ENCODE data around the gene SAE1.

SAE1 gene

GRCh38 chr19:47228168-47228936, 97.7 kb downstream of the SAE1 start:
- DNase-seq (peak; percentile 44 to 56 (median 47)), ATAC-seq (replicated peaks) (peak; percentile 4)
- Mint-ChIP-seq H3K4me3 (no peak overlapping the region), H3K27me3 (no peaks in the 10 kb centered on the region), H3K4me1 (ENCODE audit: low read depth in 2 of 2) (peaks cover 24 to 30% of the 10 kb centered on the region in 2 donors), H3K27ac (no peak overlapping the region), H3K9me3 (no peaks in the 10 kb centered on the region), H3K36me3 (ENCODE audit: insufficient read depth) (peaks cover 45% of the 10 kb centered on the region)

- ATAC-seq (replicated peaks) (peak; percentile 3), DNase-seq (peak; percentile 40 to 50 (median 46))
- Mint-ChIP-seq H3K27me3 (no peaks in the 10 kb centered on the region), H3K9me3 (no peaks in the 10 kb centered on the region), H3K4me3 (no peak overlapping the region), H3K4me1 (ENCODE audit: low read depth in 2 of 2) (peaks cover 24 to 30% of the 10 kb centered on the region in 2 donors), H3K36me3 (ENCODE audit: insufficient read depth) (peaks cover 45% of the 10 kb centered on the region), H3K27ac (no peak overlapping the region)
Observed at GRCh38 chr19:47228937-47229675, 98.5 kb downstream of the SAE1 start.

- Mint-ChIP-seq H3K4me3 (no peak overlapping the region), H3K4me1 (ENCODE audit: low read depth in 2 of 2) (peaks cover 24 to 30% of the 10 kb centered on the region in 2 donors), H3K27ac (no peak overlapping the region), H3K9me3 (no peaks in the 10 kb centered on the region), H3K27me3 (no peaks in the 10 kb centered on the region), H3K36me3 (ENCODE audit: insufficient read depth) (peaks cover 44% of the 10 kb centered on the region)
- DNase-seq, result peak in 1 of 3 experiments; percentile 27
- ATAC-seq (replicated peaks), result no peak
Observed at GRCh38 chr19:47229676-47230053, 99.0 kb downstream of the SAE1 start.

GRCh38 chr19:47230054-47230920, 99.7 kb downstream of the SAE1 start:
- Mint-ChIP-seq H3K9me3 (no peaks in the 10 kb centered on the region), H3K36me3 (ENCODE audit: insufficient read depth) (peaks cover 38% of the 10 kb centered on the region), H3K27me3 (no peaks in the 10 kb centered on the region), H3K4me3 (peak overlapping the region in 1 of 2 donors; percentile 26), H3K27ac (no peak overlapping the region), H3K4me1 (ENCODE audit: low read depth in 2 of 2) (peaks cover 24 to 30% of the 10 kb centered on the region in 2 donors)
- peak; percentile 90 to 91 (median 91) for DNase-seq
- peak; percentile 36 for ATAC-seq (replicated peaks)

GRCh38 chr19:47230921-47231214, 100.2 kb downstream of the SAE1 start, which contains the start of gene BBC3:
BBC3 (minus strand) TSS chr19:47231199; CDS start chr19:47228431, 2,768 bp downstream.
- DNase-seq (no peak), ATAC-seq (replicated peaks) (no peak)
- Mint-ChIP-seq H3K27ac (peak within 1 kb of the TSS; percentile 74 to 85), H3K27me3 (no peaks in the 10 kb centered on the region), H3K4me3 (peak within 1 kb of the TSS; percentile 71 to 73), H3K9me3 (no peaks in the 10 kb centered on the region), H3K36me3 (ENCODE audit: insufficient read depth) (peaks cover 32% of the 10 kb centered on the region), H3K4me1 (ENCODE audit: low read depth in 2 of 2) (peaks cover 19 to 26% of the 10 kb centered on the region in 2 donors)

- no peaks in the 10 kb centered on the region for H3K27me3 Mint-ChIP-seq
- H3K9me3 Mint-ChIP-seq, result no peaks in the 10 kb centered on the region
- peaks cover 26% of the 10 kb centered on the region for H3K36me3 Mint-ChIP-seq (ENCODE audit: insufficient read depth)
- peaks cover 19 to 26% of the 10 kb centered on the region in 2 donors for H3K4me1 Mint-ChIP-seq (ENCODE audit: low read depth in 2 of 2)
- H3K4me3 Mint-ChIP-seq, result peak overlapping the region; percentile 71 to 73
- DNase-seq (peak; percentile 90 to 92 (median 90)), ATAC-seq (replicated peaks) (peak; percentile 60)
- peak overlapping the region; percentile 74 to 85 for H3K27ac Mint-ChIP-seq
Observed at GRCh38 chr19:47231215-47232054, 100.8 kb downstream of the SAE1 start.

- no peaks in the 10 kb centered on the region for H3K9me3 Mint-ChIP-seq
- no peak for DNase-seq
- no peak for ATAC-seq (replicated peaks)
- H3K27ac Mint-ChIP-seq, result peak overlapping the region; percentile 32 to 74
- peaks cover 17% of the 10 kb centered on the region in 2 donors for H3K4me1 Mint-ChIP-seq (ENCODE audit: low read depth in 2 of 2)
- peaks cover 14% of the 10 kb centered on the region for H3K36me3 Mint-ChIP-seq (ENCODE audit: insufficient read depth)
- H3K27me3 Mint-ChIP-seq, result no peaks in the 10 kb centered on the region
- peak overlapping the region; percentile 71 to 73 for H3K4me3 Mint-ChIP-seq
Observed at GRCh38 chr19:47232422-47233211, 102.0 kb downstream of the SAE1 start.

- Mint-ChIP-seq H3K27me3 (no peaks in the 10 kb centered on the region), H3K27ac (no peak overlapping the region)
Observed at GRCh38 chr19:47236072-47236675, 105.5 kb downstream of the SAE1 start.

GRCh38 chr19:47239152-47239551, 108.5 kb downstream of the SAE1 start:
- Mint-ChIP-seq H3K4me3 (peak overlapping the region; percentile 64 to 70), H3K4me1 (ENCODE audit: low read depth in 2 of 2) (peaks cover 9 to 21% of the 10 kb centered on the region in 2 donors), H3K27me3 (no peaks in the 10 kb centered on the region), H3K9me3 (no peaks in the 10 kb centered on the region), H3K27ac (no peak overlapping the region), H3K36me3 (ENCODE audit: insufficient read depth) (peaks cover 2% of the 10 kb centered on the region)
- peak in 1 of 3 experiments; percentile 25 for DNase-seq
- no peak for ATAC-seq (replicated peaks)

More at GRCh38 chr19:47236072-47236675, 105.5 kb downstream of the SAE1 start:
- ATAC-seq (replicated peaks), result no peak
- peaks cover 11% of the 10 kb centered on the region for H3K36me3 Mint-ChIP-seq (ENCODE audit: insufficient read depth)
- no peak for DNase-seq
- H3K9me3 Mint-ChIP-seq, result no peaks in the 10 kb centered on the region
- no peak overlapping the region for H3K4me3 Mint-ChIP-seq
- peaks cover 24 to 28% of the 10 kb centered on the region in 2 donors for H3K4me1 Mint-ChIP-seq (ENCODE audit: low read depth in 2 of 2)

- H3K27ac Mint-ChIP-seq, result no peak overlapping the region
- H3K9me3 Mint-ChIP-seq, result no peaks in the 10 kb centered on the region
- DNase-seq (peak; percentile 62 to 75 (median 70)), ATAC-seq (replicated peaks) (peak; percentile 53)
- peaks cover 6% of the 10 kb centered on the region for H3K36me3 Mint-ChIP-seq (ENCODE audit: insufficient read depth)
- peak overlapping the region in 1 of 2 donors; percentile 40 for H3K4me3 Mint-ChIP-seq
- peaks cover 10 to 24% of the 10 kb centered on the region in 2 donors for H3K4me1 Mint-ChIP-seq (ENCODE audit: low read depth in 2 of 2)
- no peaks in the 10 kb centered on the region for H3K27me3 Mint-ChIP-seq
Observed at GRCh38 chr19:47239610-47240296, 109.1 kb downstream of the SAE1 start.

- Mint-ChIP-seq H3K27me3 (no peaks in the 10 kb centered on the region), H3K4me3 (peak overlapping the region in 1 of 2 donors; percentile 40), H3K9me3 (no peaks in the 10 kb centered on the region), H3K27ac (no peak overlapping the region), H3K36me3 (ENCODE audit: insufficient read depth) (peaks cover 6% of the 10 kb centered on the region), H3K4me1 (ENCODE audit: low read depth in 2 of 2) (peaks cover 13 to 24% of the 10 kb centered on the region in 2 donors)
- ATAC-seq (replicated peaks) (no peak), DNase-seq (no peak)
Observed at GRCh38 chr19:47240556-47240955, 109.9 kb downstream of the SAE1 start.
